B cell (primary cell): Measurements from ENCODE around the gene MBD6.

Source experiments
- EZH2 ChIP-seq: IDR thresholded peaks from 2 replicates; pipeline ENCODE4 v1.6.1; 2012; ENCODE audit warnings: borderline replicate concordance, low read depth, mild to moderate bottlenecking, moderate library complexity, low read length; ENCODE audit not compliant: insufficient read depth, poor library complexity, severe bottlenecking
- TF ChIP-seq, protein P1 (sequence below): fragments of 200-600 bp; IDR thresholded peaks from one replicate; pipeline ENCODE4 v1.8.0; 2022; ENCODE audit warnings: antibody characterized with exemption, mild to moderate bottlenecking

DNA sequence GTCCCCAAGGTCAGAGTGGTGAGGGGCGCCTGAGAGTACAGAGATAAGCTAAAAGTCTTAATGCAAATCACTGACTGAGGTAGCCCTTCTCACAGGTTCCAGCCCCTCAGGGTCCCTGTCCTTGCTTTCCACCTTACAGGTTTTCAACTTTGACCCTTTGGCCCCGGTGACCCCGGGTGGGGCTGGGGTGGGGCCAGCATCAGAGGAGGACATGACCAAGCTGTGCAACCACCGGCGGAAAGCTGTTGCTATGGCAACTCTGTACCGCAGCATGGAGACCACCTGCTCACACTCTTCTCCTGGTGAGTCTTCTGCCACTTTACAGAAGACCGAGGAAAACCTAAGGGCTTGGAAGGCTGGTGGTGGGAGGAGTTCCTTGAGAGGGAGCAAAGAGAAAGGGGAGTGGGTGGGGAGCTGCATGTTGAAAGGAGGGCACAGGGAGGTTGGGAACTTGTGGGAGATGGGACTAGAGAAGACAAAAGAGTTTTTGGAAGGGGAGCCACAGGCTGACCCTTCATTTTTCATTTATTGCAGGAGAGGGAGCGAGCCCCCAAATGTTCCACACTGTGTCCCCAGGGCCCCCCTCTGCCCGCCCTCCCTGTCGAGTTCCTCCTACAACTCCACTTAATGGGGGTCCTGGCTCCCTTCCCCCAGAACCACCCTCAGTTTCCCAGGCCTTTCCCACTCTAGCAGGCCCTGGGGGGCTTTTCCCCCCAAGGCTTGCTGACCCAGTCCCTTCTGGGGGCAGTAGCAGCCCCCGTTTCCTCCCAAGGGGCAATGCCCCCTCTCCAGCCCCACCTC is 2.4 kb downstream of the MBD6 start:
- TF ChIP-seq, protein P1, sequence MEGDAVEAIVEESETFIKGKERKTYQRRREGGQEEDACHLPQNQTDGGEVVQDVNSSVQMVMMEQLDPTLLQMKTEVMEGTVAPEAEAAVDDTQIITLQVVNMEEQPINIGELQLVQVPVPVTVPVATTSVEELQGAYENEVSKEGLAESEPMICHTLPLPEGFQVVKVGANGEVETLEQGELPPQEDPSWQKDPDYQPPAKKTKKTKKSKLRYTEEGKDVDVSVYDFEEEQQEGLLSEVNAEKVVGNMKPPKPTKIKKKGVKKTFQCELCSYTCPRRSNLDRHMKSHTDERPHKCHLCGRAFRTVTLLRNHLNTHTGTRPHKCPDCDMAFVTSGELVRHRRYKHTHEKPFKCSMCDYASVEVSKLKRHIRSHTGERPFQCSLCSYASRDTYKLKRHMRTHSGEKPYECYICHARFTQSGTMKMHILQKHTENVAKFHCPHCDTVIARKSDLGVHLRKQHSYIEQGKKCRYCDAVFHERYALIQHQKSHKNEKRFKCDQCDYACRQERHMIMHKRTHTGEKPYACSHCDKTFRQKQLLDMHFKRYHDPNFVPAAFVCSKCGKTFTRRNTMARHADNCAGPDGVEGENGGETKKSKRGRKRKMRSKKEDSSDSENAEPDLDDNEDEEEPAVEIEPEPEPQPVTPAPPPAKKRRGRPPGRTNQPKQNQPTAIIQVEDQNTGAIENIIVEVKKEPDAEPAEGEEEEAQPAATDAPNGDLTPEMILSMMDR = no peak
- no peak for TF ChIP-seq EZH2
